22Rv1 (cell line): ENCODE results near the gene CKB.

Experiments
- H3K27ac ChIP-seq: fragments of 450-650 bp; 2 replicates; pipeline ENCODE4 v1.5.1; 2017
- CTCF ChIP-seq: fragments of 450-650 bp; IDR thresholded peaks from 2 replicates; pipeline ENCODE4 v1.5.1; 2017; ENCODE audit warnings: mild to moderate bottlenecking
- ZFX ChIP-seq: fragments of 450-650 bp; IDR thresholded peaks from 2 replicates; pipeline ENCODE4 v1.6.1; 2017; ENCODE audit warnings: antibody characterized with exemption, borderline replicate concordance

CKB gene

GRCh38 chr14:103524002-103524935 is 1.6 kb upstream of the CKB start:
- TF ChIP-seq ZFX (no peak), CTCF (peak; percentile 22; the same call in 1 of the 2 replicates)
- peak overlapping the region; percentile 96 for H3K27ac ChIP-seq

GRCh38 chr14:103523575-103523954 is 935 bp upstream of the CKB start:
- no peak for TF ChIP-seq ZFX
- TF ChIP-seq CTCF = no peak
- peak overlapping the region; percentile 96 for H3K27ac ChIP-seq

DNA sequence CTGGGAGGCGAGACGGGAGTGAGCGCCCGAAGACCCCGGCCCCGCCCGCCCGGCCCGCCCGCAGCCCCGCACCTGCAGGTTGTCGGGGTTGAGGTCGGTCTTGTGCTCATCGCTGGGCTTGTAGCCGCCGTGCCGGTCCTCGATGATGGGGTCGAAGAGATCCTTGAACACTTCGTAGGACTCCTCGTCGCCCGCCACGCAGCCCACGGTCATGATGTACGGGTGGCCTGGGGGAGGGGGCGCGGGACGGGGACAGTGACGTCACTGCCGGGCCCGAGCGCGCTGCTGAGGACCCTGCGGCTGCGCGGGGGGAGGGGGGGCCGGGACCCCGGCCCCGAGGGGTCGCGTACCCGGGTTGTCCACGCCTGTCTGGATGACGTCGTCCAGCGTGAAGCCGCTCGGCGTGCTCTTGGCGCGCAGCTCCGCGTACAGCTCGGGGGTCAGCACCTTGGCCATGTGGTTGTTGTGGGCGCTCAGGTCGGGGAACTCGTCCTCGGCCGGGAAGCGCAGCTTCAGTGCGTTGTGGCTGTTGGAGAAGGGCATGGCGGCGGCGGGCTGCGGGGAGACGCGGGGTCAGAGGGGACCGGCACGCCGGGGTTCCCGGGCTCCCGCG is 573 bp downstream of the CKB start:
- peak overlapping the region; percentile 96 for H3K27ac ChIP-seq
- no peak for TF ChIP-seq CTCF
- TF ChIP-seq ZFX = no peak

- H3K27ac ChIP-seq = peak overlapping the region; percentile 96
- no peak for TF ChIP-seq ZFX
- peak; percentile 10; the same call in 1 of the 2 replicates for TF ChIP-seq CTCF
Observed at GRCh38 chr14:103521438-103521950, 1.1 kb downstream of the CKB start.

DNA sequence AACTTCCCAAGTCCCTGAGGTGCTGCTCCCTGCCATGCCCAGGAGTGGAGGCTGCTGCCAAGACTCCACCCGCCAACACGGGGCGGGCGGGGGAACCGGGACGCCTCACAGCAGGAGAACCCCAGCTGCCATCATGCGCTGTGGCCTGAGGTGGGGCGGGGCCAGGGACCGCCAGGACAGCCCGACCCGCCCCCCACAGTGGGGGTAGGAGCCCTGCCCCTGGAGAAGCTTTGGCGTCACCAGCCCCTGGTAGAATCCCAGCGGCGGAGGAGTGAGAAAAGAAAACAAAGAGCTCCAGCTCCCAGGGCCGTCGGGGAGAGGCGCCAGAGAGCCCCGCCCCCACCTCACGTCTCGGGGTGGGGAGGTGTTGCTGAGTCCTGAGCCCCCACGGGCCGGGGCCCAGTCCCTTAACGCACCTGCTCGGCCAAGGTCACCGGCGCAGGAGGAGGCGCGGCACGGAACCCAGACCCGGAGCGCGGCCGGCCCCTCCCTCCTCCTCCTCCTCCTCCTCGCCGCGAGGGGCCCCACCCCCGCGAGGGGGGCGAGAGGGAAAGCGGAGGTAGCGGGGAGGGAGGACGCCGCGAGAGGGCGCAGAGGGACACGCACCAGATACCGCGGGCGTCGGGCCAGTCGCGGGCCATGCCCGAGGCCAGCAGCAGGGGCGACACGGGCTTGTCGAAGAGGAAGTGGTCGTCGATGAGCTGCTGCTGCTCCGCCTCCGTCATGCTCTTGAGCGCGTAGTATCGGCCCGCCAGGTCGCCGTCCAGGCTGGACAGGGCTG is 1.8 kb downstream of the CKB start:
- TF ChIP-seq CTCF (peak; percentile 67), ZFX (no peak)
- peak overlapping the region; percentile 96 for H3K27ac ChIP-seq

DNA sequence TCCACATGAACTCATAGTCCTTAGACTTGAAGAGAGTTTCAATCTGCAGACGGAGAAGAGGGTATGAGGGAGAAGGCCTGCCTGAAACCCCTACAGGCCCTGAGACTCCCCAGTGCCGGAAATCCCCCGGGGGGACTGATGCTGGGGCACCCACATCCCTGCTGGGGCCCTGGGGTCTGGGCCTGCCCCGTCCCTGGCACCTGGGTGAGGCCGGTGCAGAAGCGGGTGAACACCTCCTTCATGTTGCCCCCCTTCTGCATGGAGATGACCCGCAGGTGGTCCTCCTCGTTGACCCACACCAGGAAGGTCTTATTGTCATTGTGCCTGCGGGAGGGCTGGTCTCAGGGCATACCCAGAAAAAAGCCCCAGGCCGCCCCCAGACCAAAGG is 2.4 kb downstream of the CKB start:
- peak overlapping the region; percentile 96 for H3K27ac ChIP-seq

More for the DNA sequence above, 2.4 kb downstream of the CKB start:
- no peak for TF ChIP-seq ZFX
- TF ChIP-seq CTCF = no peak
